GM21825 (cell line): ENCODE data around the gene AQP12A.
"Not testable (repeated sequence)": the region's sequence is repeated elsewhere in the genome, so short reads cannot be mapped to it uniquely, and the experiment has no call there.

ENCODE experiments used
- ATAC-seq: cut with Tn5 transposase; IDR thresholded peaks from one replicate; pipeline ENCODE4 v1.9.1; 2021; ENCODE audit warnings: mild to moderate bottlenecking, moderate library complexity; ENCODE audit not compliant: unreplicated experiment

AQP12A gene, protein sequence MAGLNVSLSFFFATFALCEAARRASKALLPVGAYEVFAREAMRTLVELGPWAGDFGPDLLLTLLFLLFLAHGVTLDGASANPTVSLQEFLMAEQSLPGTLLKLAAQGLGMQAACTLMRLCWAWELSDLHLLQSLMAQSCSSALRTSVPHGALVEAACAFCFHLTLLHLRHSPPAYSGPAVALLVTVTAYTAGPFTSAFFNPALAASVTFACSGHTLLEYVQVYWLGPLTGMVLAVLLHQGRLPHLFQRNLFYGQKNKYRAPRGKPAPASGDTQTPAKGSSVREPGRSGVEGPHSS

GRCh38 chr2:240691631-240692420 lies at the start of gene AQP12A:
Gene AQP12A (plus strand): TSS chr2:240691866. CDS start chr2:240691914, 48 bp downstream.
- ATAC-seq, result not testable (repeated sequence)

DNA sequence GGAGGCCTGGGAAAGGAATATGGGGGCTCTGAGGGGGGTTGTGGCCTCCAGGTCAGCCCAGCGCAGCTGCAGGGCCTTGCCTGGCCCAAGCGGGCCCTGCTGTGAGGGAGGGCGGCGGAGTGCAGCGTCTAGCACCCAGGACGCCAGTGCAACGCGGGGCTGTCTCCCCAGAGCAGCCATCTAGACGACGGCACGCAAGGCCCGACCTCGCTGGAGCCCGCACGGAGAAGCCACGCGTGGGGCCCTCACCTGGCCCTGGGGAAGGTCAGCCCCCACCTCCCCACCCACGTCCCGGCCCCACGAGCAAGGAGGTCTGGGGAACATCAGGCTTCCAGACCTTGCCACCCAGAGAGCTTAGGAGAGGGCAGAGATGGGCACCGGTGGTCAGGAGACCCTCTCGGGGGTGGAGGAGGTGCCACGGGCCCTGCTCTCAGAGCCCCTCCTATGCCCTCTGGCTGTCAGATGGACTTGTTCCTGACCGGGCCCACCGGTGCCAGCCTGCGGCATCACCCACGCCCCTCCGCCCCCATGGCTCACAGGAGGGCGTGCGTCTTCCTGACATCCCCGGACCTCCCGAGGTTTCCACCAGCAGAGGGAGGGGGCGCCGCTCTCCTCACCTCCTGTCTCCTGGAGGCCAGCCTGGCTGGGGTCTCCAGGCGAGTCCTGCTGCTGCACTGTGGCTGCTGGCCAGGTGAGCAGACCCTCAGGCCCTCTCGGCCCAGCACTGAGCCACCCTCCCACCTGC lies 49.4 kb upstream of the AQP12A start:
- no peak for ATAC-seq

- ATAC-seq, result no peak
Measured at GRCh38 chr2:240642806-240643092, 48.9 kb upstream of the AQP12A start.

DNA sequence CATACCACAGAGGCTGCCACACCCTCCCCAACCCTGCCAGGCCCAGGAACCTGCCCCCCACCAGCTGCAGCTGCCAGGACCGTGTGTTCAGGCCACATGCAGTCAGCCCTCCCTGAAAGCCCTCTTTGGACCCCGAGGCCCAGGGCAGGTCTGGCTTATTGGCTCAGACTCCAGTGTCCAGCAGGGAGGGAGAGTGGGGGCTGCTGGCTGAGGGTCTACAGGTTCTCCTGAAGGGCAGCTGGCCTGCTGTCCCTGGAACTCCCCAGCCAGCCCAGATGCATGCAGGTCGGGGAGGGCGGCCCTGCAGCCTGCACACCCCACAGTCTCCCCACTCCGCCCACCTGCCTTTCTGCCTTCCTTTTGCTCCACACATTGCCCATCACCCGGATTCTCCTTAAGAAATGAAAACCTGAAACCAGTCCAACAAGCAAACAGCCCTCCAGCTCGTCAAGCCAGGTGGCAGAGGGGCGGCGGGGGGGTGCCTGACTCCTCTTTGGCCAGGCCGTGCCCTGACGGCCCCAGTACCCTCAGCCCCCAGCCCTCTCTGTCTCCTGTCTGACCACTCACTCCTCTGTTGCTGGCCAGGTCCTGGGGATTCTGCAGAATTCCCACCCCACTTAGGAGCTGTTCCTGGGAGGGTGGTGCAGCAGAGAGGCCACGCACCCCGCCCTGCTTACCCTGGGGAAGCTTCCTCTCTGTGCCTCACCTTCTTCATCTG lies 48.4 kb upstream of the AQP12A start:
- no peak for ATAC-seq

DNA sequence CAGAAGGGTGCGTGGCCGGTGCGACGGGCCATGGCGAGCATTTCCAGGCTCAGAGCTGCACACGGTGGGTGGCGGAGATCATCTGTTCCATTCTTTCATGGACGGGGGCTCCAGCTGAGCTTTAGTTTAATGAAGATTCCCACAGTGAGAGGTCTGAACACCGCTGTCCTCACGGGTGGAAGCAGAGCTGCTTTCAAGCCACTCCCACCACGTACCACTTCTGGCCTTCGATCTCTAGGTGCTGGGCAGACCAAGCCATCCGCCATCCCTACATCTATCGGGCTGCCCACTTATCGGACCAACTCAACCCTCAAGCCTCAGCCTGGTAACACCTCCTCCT lies 47.9 kb upstream of the AQP12A start:
- no peak for ATAC-seq

GRCh38 chr2:240644171-240644651 lies 47.5 kb upstream of the AQP12A start:
- no peak for ATAC-seq

- ATAC-seq, result no peak
Measured at GRCh38 chr2:240644859-240645301, 46.8 kb upstream of the AQP12A start.

GRCh38 chr2:240645346-240645745 lies 46.3 kb upstream of the AQP12A start:
- ATAC-seq, result no peak

DNA sequence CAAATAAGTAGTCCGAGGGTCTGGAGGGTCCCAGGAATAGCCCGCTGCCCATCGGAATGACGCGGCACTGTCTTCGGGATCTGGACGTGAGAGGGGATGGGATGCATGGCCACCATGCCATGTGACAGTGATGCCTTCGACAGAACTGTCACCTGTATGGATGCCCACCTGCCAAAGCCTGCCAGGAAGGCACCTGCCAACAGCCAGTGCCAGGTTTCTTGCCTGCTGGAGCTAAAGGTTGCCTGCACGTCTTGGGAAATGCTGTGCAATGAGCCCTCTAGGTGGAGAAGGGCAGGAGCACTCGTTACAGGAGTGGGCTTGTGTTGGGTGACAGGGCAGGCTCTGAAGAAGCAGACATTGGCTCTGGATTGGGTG lies 45.9 kb upstream of the AQP12A start:
- no peak for ATAC-seq

GRCh38 chr2:240646176-240646899 lies 45.3 kb upstream of the AQP12A start:
- ATAC-seq, result no peak

GRCh38 chr2:240646900-240647502 lies 44.7 kb upstream of the AQP12A start:
- no peak for ATAC-seq

GRCh38 chr2:240647503-240648154 lies 44.0 kb upstream of the AQP12A start:
- no peak for ATAC-seq

GRCh38 chr2:240648155-240648649 lies 43.5 kb upstream of the AQP12A start:
- no peak for ATAC-seq

GRCh38 chr2:240648650-240649275 lies 42.9 kb upstream of the AQP12A start:
- ATAC-seq, result no peak

DNA sequence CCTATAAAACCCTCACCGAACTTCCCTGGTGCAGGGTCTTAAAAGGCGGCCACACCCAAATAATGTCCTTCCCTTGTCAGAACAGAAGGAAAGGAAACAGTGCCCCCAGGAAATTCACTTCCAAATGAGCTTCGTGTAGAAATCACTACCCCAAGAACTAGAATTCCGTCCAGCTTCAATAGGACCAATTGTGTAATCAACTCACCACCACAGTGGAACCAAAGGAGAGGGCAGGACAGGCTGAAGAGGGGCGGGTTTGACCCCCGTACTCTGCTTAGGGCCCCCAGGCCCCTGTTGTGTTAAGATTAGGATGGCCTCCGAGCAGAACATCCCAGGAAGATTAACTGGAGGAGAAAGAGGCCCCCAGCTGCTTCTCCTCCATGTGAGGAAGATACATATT lies 42.3 kb upstream of the AQP12A start:
- no peak for ATAC-seq

GRCh38 chr2:240650254-240650965 lies 41.3 kb upstream of the AQP12A start:
- ATAC-seq, result no peak

DNA sequence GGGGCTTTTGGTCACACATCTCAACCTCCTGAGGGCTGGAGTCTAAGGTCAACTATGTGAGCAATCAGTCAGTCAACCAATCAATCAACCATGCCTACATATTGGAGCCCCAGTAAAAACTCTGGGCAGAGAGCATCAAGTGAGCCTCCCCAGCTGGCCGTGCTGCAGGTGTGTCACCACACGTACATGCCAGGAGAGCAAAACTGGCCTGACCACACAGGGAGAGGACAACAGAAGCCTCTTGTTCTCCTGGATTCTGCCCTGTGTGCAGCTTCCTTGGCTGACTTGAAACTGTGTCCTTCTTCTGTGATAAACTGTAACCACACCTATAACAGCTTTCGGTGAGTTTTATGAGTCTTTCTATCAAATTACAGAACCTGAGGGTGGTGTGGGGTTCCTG lies 40.5 kb upstream of the AQP12A start:
- no peak for ATAC-seq
